ENCODE results near the gene FOXP1. TPM values are rescaled to one million over a fixed set of nuclear protein-coding genes. Genes with fewer than 3 reads are reported as not detected.

FOXP1 gene
- total RNA-seq, 4 donors from 2014 or later, result 103 to 173 (median 140) TPM

GRCh38 chr3:71042759-71043158, 540.8 kb downstream of the FOXP1 start:
- peaks cover 0 to 74% (median 0%) of the 10 kb centered on the region in 3 donors for H3K36me3 ChIP-seq
- no peak overlapping the region for H3K27ac ChIP-seq
- no peaks in the 10 kb centered on the region for H3K27me3 ChIP-seq
- no peak overlapping the region for H3K4me3 ChIP-seq
- H3K4me1 ChIP-seq, result no peaks in the 10 kb centered on the region
- TF ChIP-seq CTCF (IDR thresholded peaks at IDR 0.05) (no peak), POLR2A (IDR thresholded peaks at IDR 0.05) (no peak)
- DNase-seq, result no peak
- no peaks in the 10 kb centered on the region for H3K9me3 ChIP-seq

GRCh38 chr3:71041371-71041770, 542.2 kb downstream of the FOXP1 start:
- Histone ChIP-seq H3K4me3 (no peak overlapping the region), H3K36me3 (peaks cover 0 to 79% (median 0%) of the 10 kb centered on the region in 3 donors), H3K4me1 (peaks cover 0 to under 1% (median 0%) of the 10 kb centered on the region in 4 donors), H3K9me3 (no peaks in the 10 kb centered on the region), H3K27me3 (no peaks in the 10 kb centered on the region), H3K27ac (no peak overlapping the region)
- DNase-seq, result no peak
- no peak for TF ChIP-seq CTCF (IDR thresholded peaks at IDR 0.05)

- no peak overlapping the region for H3K27ac ChIP-seq
- no peak overlapping the region for H3K4me3 ChIP-seq
- H3K36me3 ChIP-seq, result peaks cover 0 to 63% (median 0%) of the 10 kb centered on the region in 3 donors
- H3K27me3 ChIP-seq, result no peaks in the 10 kb centered on the region
- TF ChIP-seq POLR2A (IDR thresholded peaks at IDR 0.05), result no peak
- no peak for TF ChIP-seq CTCF (IDR thresholded peaks at IDR 0.05)
- DNase-seq, result no peak
- no peaks in the 10 kb centered on the region for H3K9me3 ChIP-seq
- peaks cover 0 to 6% (median 0%) of the 10 kb centered on the region in 4 donors for H3K4me1 ChIP-seq
These were observed 544.2 kb downstream of the FOXP1 start for GRCh38 chr3:71039332-71039731.

GRCh38 chr3:71037775-71038174, 545.8 kb downstream of the FOXP1 start:
- peaks cover 0 to 51% (median 0%) of the 10 kb centered on the region in 3 donors for H3K36me3 ChIP-seq

GRCh38 chr3:71035886-71036285, 547.6 kb downstream of the FOXP1 start:
- Histone ChIP-seq H3K9me3 (no peaks in the 10 kb centered on the region), H3K27me3 (no peaks in the 10 kb centered on the region), H3K36me3 (peaks cover 0 to 35% (median 0%) of the 10 kb centered on the region in 3 donors), H3K4me1 (peaks cover 0 to 29% (median 2%) of the 10 kb centered on the region in 4 donors), H3K27ac (no peak overlapping the region), H3K4me3 (no peak overlapping the region)
- TF ChIP-seq POLR2A (IDR thresholded peaks at IDR 0.05) (no peak), CTCF (IDR thresholded peaks at IDR 0.05) (no peak)
- no peak for DNase-seq

More at GRCh38 chr3:71037775-71038174, 545.8 kb downstream of the FOXP1 start:
- Histone ChIP-seq H3K27me3 (no peaks in the 10 kb centered on the region), H3K4me1 (peaks cover 0 to 10% (median 0%) of the 10 kb centered on the region in 4 donors), H3K4me3 (no peak overlapping the region), H3K9me3 (no peaks in the 10 kb centered on the region), H3K27ac (no peak overlapping the region)
- TF ChIP-seq CTCF (IDR thresholded peaks at IDR 0.05), result no peak
- no peak for TF ChIP-seq POLR2A (IDR thresholded peaks at IDR 0.05)
- DNase-seq, result no peak

- H3K4me3 ChIP-seq, result no peak overlapping the region
- no peaks in the 10 kb centered on the region for H3K9me3 ChIP-seq
- H3K36me3 ChIP-seq, result peaks cover 0 to 29% (median 0%) of the 10 kb centered on the region in 3 donors
- H3K27ac ChIP-seq, result peak overlapping the region in 1 of 4 donors; percentile 21
- H3K4me1 ChIP-seq, result peaks cover 0 to 31% (median 2%) of the 10 kb centered on the region in 4 donors
- no peak for TF ChIP-seq CTCF (IDR thresholded peaks at IDR 0.05)
- TF ChIP-seq POLR2A (IDR thresholded peaks at IDR 0.05), result no peak
- no peaks in the 10 kb centered on the region for H3K27me3 ChIP-seq
- no peak for DNase-seq
These were observed 548.2 kb downstream of the FOXP1 start for GRCh38 chr3:71035314-71035713.
